PFSK-1 (cell line): Measurements from ENCODE around the gene RHOA. TPM values are rescaled to one million over a fixed set of nuclear protein-coding genes. Genes with fewer than 3 reads are reported as not detected.

Experiments
- FOXP2 ChIP-seq: optimal IDR thresholded peaks from 2 replicates; pipeline ENCODE3; 2011; ENCODE audit warnings: borderline replicate concordance, control low read depth, inconsistent platforms; ENCODE audit not compliant: insufficient read depth; ENCODE audit errors: extremely low read length, extremely low read depth
- POLR2AphosphoS5 ChIP-seq: IDR thresholded peaks from 2 replicates; pipeline ENCODE4 v1.6.1; 2012; ENCODE audit warnings: low read depth, mild to moderate bottlenecking, control low read depth, low read length, moderate library complexity
- SIN3A ChIP-seq: IDR thresholded peaks from 2 replicates; pipeline ENCODE4 v1.6.1; 2012; ENCODE audit warnings: mild to moderate bottlenecking, low read length, moderate library complexity, borderline replicate concordance; ENCODE audit not compliant: insufficient read depth
- TAF1 ChIP-seq: IDR thresholded peaks from 2 replicates; pipeline ENCODE4 v1.6.1; 2012; ENCODE audit warnings: low read length, control low read depth, borderline replicate concordance; ENCODE audit not compliant: insufficient read depth
- polyA plus RNA-seq: library from polyadenylated mRNA; unstranded; fragments of >200 nt; gene quantifications from one replicate; pipeline ENCODE4 v1.2.1, GENCODE V29; 2012; ENCODE audit warnings: low read depth, missing spikeins; ENCODE audit not compliant: insufficient read length
- TF ChIP-seq, protein P1 (sequence below), 2 experiments: IDR thresholded peaks; 2 replicates each; pipeline versions ENCODE4 v1.6.1 to v1.8.0; 2011 to 2012; ENCODE audit warnings: low read depth in 2 of 2, low read length in 2 of 2, control low read depth in 1 of 2, inconsistent platforms in 1 of 2, mild to moderate bottlenecking in 1 of 2, moderate library complexity in 1 of 2; ENCODE audit not compliant: insufficient read depth in 1 of 2

Gene RHOA
- polyA plus RNA-seq: 388 TPM

DNA sequence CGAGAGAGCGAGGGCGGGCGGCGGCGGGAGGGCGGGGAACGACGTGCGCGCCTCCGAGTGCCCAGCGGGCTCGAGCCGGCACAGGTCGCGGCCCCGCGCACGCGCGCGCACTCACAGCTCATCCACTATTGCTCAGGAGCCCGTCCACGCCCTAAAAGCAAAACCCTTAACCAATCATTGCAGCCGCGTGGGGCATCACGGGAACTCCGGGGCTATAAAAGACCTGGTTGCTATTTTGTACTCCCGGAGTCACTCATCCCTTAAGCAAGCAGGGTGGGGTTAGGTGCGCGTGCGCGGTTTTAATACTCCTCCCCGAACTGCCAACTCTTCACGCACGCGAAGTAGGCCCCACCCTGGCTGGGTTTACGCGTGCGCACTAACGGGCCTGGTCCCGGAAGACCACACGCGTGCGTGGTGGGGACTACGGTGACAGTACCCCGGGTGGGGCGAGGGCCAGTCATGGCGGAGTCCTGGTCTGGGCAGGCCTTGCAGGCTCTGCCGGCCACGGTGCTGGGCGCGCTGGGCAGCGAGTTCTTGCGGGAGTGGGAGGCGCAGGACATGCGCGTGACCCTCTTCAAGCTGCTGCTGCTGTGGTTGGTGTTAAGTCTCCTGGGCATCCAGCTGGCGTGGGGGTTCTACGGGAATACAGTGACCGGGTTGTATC, at the start of gene RHOA, which contains the start of gene TCTA:
TSS of gene RHOA (minus strand) at position 9 of the 664 bp plus-strand sequence. CDS start 36,387 bp downstream, outside the sequence.
TSS of gene TCTA (plus strand) at position 456 of the 664 bp plus-strand sequence. CDS start at position 460, 4 bp downstream.
- TF ChIP-seq POLR2AphosphoS5 (peak; percentile 96), TAF1 (peak; percentile 42; the same call in 1 of the 2 replicates), FOXP2 (no peak), SIN3A (peak; percentile 8; the same call in 1 of the 2 replicates)
- TF ChIP-seq, protein P1, sequence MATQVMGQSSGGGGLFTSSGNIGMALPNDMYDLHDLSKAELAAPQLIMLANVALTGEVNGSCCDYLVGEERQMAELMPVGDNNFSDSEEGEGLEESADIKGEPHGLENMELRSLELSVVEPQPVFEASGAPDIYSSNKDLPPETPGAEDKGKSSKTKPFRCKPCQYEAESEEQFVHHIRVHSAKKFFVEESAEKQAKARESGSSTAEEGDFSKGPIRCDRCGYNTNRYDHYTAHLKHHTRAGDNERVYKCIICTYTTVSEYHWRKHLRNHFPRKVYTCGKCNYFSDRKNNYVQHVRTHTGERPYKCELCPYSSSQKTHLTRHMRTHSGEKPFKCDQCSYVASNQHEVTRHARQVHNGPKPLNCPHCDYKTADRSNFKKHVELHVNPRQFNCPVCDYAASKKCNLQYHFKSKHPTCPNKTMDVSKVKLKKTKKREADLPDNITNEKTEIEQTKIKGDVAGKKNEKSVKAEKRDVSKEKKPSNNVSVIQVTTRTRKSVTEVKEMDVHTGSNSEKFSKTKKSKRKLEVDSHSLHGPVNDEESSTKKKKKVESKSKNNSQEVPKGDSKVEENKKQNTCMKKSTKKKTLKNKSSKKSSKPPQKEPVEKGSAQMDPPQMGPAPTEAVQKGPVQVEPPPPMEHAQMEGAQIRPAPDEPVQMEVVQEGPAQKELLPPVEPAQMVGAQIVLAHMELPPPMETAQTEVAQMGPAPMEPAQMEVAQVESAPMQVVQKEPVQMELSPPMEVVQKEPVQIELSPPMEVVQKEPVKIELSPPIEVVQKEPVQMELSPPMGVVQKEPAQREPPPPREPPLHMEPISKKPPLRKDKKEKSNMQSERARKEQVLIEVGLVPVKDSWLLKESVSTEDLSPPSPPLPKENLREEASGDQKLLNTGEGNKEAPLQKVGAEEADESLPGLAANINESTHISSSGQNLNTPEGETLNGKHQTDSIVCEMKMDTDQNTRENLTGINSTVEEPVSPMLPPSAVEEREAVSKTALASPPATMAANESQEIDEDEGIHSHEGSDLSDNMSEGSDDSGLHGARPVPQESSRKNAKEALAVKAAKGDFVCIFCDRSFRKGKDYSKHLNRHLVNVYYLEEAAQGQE (IDR thresholded peaks at IDR 0.05; ENCODE audit: insufficient read depth in 1 of 2, low read depth in 2 of 2, low read length in 2 of 2): 0 out of 4 replicates have a peak, but pooled peaks of 1 of the 2 experiments have one; percentile 46

DNA sequence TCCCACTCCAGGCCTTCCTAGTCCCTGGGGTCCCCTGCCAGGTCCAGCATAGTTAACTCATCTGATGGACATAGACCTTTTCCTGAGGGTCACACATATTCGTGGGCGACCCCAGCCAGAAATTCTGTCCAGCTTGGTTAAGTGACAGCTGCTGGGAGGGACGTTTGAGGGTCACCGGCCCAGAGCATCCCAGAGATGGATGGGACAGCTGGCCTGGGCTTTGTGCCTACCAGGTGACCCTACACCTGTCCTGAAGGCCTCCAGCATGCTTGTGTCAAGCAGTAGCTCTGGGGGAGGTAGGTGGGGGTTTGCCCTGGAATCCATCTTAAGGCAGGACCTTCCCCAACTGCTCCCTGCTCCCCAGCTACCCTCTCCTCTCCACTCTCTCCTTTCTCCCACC, 49.2 kb upstream of the RHOA start:
- TF ChIP-seq POLR2AphosphoS5 (no peak), SIN3A (no peak), FOXP2 (no peak), TAF1 (no peak)
- TF ChIP-seq, protein P1 (IDR thresholded peaks at IDR 0.05; ENCODE audit: insufficient read depth in 1 of 2, low read depth in 2 of 2, low read length in 2 of 2): no peak

DNA sequence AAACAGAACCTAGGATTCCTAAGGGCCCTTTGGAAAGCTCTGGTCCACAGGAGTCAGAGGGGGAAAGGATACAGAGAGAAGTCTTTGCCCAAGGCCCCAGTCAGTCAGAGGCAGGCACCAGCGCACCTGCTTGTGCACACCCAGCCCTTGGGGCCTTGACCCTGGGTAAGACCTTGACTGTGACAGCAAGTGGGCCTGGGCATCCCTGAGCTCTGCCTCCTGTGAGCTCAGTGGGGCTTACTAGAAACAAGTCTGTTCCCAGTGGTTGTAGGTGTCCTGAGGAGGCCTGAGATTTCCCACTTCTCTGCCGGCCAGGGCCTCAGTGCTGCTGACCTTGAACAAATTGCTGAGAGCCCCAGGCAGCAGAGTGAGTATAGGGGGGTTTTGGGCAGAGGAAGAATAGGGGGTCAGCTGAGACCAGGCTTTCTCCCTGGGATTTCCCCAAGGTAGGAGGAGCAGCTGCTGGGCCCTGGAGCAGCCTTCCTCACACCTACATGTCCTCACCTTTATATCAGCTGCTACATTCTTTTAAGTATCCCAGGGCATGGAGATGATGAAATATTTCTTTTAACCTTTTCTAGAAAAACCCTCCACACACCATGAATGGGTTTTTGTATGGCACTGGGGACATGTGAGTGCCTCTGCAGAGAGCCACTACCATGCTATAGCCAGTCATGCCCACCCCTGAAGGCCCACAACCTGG, 48.6 kb upstream of the RHOA start:
- TF ChIP-seq POLR2AphosphoS5: no peak
- no peak for TF ChIP-seq TAF1
- no peak for TF ChIP-seq FOXP2
- no peak for TF ChIP-seq SIN3A
- TF ChIP-seq, protein P1 (IDR thresholded peaks at IDR 0.05; ENCODE audit: insufficient read depth in 1 of 2, low read depth in 2 of 2, low read length in 2 of 2): no peak

DNA sequence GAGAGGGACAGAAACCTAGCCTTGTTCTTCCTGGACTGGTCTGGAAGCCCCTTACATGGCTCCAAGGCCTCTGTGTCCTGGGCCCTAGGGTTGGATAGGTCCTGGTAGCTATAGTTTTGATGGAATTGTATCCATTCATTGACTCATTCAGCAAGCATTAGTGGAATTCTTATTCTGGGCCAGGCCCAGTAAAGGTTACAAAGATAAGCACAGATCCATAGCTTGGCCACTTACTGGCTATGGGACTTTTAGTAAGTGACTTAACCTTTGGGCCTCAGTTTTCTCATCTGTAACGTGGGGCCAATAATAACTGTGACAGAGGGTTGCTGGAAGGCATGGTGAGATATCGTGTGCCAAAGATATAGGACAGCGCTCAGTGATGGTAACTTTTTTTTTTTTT, 44.7 kb upstream of the RHOA start:
- no peak for TF ChIP-seq FOXP2
- TF ChIP-seq SIN3A: no peak
- no peak for TF ChIP-seq TAF1
- TF ChIP-seq, protein P1 (IDR thresholded peaks at IDR 0.05; ENCODE audit: insufficient read depth in 1 of 2, low read depth in 2 of 2, low read length in 2 of 2): no peak
- no peak for TF ChIP-seq POLR2AphosphoS5
